ENCODE measurements around the gene NR2C1.

- TF ChIP-seq TAF1 (IDR thresholded peaks at IDR 0.05; ENCODE audit: low read depth, low read length) (no peak), SPI1 (IDR thresholded peaks at IDR 0.05; ENCODE audit: low read depth, low read length) (no peak)
Observed at GRCh38 chr12:95051241-95051640, 22.2 kb downstream of the NR2C1 start.

Measured in GM12891 (cell line).